GM12878 (cell line): ENCODE data around the gene ASB7.

Source experiments
- GABPA ChIP-seq: IDR thresholded peaks from 2 replicates; pipeline ENCODE4 v1.6.1; 2014; ENCODE audit warnings: antibody characterized with exemption, low read depth, mild to moderate bottlenecking, inconsistent platforms
- MXI1 ChIP-seq: fragments of 150-350 bp; IDR thresholded peaks from 2 replicates; pipeline ENCODE4 v1.6.1; 2011; ENCODE audit warnings: low read depth, mild to moderate bottlenecking, inconsistent platforms, low read length, improper control_type of control experiment
- MYC ChIP-seq: IDR thresholded peaks from 2 replicates; pipeline ENCODE4 v1.6.1; 2011; ENCODE audit warnings: mild to moderate bottlenecking, low read length, moderate library complexity, inconsistent platforms; ENCODE audit not compliant: insufficient read depth, insufficient replicate concordance, insufficient read length, severe bottlenecking
- NFYA ChIP-seq: IDR thresholded peaks from 2 replicates; pipeline ENCODE4 v1.6.1; 2011; ENCODE audit warnings: low read depth, mild to moderate bottlenecking, low read length, improper control_type of control experiment, borderline replicate concordance
- PML ChIP-seq: IDR thresholded peaks from 2 replicates; pipeline ENCODE4 v1.6.1; 2012; ENCODE audit warnings: low read length, inconsistent platforms
- RAD21 ChIP-seq: IDR thresholded peaks from 2 replicates; pipeline ENCODE4 v1.6.1; 2011; ENCODE audit warnings: mild to moderate bottlenecking, low read depth, low read length, moderate library complexity; ENCODE audit not compliant: insufficient read depth
- SMC3 ChIP-seq: IDR thresholded peaks from 2 replicates; pipeline ENCODE4 v1.6.1; 2011; ENCODE audit warnings: low read length, improper control_type of control experiment, borderline replicate concordance
- ZNF274 ChIP-seq: IDR thresholded peaks from one replicate; pipeline ENCODE4 v1.8.0; 2011; ENCODE audit not compliant: insufficient read length, insufficient read depth
- TF ChIP-seq, protein P1 (sequence below), 3 experiments: IDR thresholded peaks in 2 of 3; conservative IDR thresholded peaks in 1 of 3; 2 replicates each; pipeline ENCODE4 v1.5.1; 2011; ENCODE audit warnings: low read depth in 3 of 3, low read length in 3 of 3, mild to moderate bottlenecking in 3 of 3, control low read depth in 2 of 3, moderate library complexity in 2 of 3, inconsistent platforms in 1 of 3, mixed read lengths in 1 of 3; ENCODE audit not compliant: control insufficient read depth in 2 of 3, insufficient read depth in 1 of 3; ENCODE audit errors: extremely low read depth in 1 of 3
- TF ChIP-seq, protein P2 (sequence below): IDR thresholded peaks from 2 replicates; pipeline ENCODE4 v1.6.1; 2012; ENCODE audit warnings: mild to moderate bottlenecking, low read depth, low read length

DNA sequence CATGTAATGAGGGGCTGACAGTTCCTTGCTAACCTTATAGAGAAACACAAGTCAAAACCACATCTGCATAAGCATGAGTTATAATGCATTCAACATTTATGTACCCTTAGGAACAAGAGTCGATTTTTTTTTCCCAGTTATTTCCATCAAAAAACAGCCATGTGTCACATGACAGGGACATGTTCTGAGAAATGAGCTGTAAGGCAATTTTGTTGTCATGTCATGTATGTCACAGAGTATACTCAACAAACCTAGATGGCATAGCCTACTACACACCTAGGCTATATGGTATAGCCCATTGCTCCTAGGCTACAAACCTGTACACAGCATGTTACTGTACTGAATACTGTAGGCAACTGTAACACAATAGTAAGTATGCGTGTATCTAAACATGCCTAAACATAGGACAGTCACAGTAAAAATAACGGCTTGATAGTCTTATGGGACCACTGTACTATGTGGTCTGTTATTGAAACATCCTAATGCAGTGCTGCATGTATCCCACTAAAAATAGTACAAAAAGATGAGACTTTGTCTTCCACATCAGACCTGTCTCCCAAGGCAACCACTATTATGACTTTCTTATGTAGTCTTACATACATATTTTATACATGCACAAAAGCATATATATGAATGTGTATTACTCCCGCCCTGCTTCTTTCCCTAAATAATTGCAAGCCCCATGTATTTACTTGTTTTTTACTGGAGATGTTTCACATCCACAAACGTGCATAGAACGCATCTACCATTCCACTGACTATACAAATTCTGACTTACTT is 35.4 kb upstream of the ASB7 start:
- TF ChIP-seq MXI1 = no peak
- no peak for TF ChIP-seq GABPA
- TF ChIP-seq PML = no peak
- no peak for TF ChIP-seq NFYA
- TF ChIP-seq, protein P1, sequence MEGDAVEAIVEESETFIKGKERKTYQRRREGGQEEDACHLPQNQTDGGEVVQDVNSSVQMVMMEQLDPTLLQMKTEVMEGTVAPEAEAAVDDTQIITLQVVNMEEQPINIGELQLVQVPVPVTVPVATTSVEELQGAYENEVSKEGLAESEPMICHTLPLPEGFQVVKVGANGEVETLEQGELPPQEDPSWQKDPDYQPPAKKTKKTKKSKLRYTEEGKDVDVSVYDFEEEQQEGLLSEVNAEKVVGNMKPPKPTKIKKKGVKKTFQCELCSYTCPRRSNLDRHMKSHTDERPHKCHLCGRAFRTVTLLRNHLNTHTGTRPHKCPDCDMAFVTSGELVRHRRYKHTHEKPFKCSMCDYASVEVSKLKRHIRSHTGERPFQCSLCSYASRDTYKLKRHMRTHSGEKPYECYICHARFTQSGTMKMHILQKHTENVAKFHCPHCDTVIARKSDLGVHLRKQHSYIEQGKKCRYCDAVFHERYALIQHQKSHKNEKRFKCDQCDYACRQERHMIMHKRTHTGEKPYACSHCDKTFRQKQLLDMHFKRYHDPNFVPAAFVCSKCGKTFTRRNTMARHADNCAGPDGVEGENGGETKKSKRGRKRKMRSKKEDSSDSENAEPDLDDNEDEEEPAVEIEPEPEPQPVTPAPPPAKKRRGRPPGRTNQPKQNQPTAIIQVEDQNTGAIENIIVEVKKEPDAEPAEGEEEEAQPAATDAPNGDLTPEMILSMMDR (IDR thresholded peaks at IDR 0.05 in 2 of 3, conservative IDR thresholded peaks at IDR 0.05 in 1 of 3; ENCODE audit: control insufficient read depth in 2 of 3, extremely low read depth in 1 of 3, insufficient read depth in 1 of 3, low read depth in 3 of 3, low read length in 3 of 3) = no peak
- no peak for TF ChIP-seq RAD21
- no peak for TF ChIP-seq MYC
- TF ChIP-seq SMC3 = no peak
- no peak for TF ChIP-seq ZNF274
- TF ChIP-seq, protein P2, sequence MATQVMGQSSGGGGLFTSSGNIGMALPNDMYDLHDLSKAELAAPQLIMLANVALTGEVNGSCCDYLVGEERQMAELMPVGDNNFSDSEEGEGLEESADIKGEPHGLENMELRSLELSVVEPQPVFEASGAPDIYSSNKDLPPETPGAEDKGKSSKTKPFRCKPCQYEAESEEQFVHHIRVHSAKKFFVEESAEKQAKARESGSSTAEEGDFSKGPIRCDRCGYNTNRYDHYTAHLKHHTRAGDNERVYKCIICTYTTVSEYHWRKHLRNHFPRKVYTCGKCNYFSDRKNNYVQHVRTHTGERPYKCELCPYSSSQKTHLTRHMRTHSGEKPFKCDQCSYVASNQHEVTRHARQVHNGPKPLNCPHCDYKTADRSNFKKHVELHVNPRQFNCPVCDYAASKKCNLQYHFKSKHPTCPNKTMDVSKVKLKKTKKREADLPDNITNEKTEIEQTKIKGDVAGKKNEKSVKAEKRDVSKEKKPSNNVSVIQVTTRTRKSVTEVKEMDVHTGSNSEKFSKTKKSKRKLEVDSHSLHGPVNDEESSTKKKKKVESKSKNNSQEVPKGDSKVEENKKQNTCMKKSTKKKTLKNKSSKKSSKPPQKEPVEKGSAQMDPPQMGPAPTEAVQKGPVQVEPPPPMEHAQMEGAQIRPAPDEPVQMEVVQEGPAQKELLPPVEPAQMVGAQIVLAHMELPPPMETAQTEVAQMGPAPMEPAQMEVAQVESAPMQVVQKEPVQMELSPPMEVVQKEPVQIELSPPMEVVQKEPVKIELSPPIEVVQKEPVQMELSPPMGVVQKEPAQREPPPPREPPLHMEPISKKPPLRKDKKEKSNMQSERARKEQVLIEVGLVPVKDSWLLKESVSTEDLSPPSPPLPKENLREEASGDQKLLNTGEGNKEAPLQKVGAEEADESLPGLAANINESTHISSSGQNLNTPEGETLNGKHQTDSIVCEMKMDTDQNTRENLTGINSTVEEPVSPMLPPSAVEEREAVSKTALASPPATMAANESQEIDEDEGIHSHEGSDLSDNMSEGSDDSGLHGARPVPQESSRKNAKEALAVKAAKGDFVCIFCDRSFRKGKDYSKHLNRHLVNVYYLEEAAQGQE = no peak
